Neural progenitor cell (in vitro differentiated cells): Measurements from ENCODE around the gene THRSP. TPM values are rescaled to one million over a fixed set of nuclear protein-coding genes. Genes with fewer than 3 reads are reported as not detected.
"Not testable (repeated sequence)": the region's sequence is repeated elsewhere in the genome, so short reads cannot be mapped to it uniquely, and the experiment has no call there.

Experiments used
- DNase-seq: peaks from one replicate; pipeline ENCODE4 v3.0.0-alpha.2; 2016; ENCODE audit warnings: low spot score
- H2AFZ ChIP-seq: fragments of 200-600 bp; sonication (generic); replicated peaks from 2 replicates; pipeline ENCODE4 v1.6.1; 2016; ENCODE audit warnings: antibody characterized with exemption
- H3F3A ChIP-seq: fragments of 200-600 bp; sonication (generic); 2 replicates; pipeline ENCODE4 v1.6.1; 2016; ENCODE audit warnings: antibody characterized with exemption, low read depth
- H3K27ac ChIP-seq: fragments of 200-600 bp; sonication (generic); 2 replicates; pipeline ENCODE4 v1.5.1; 2016; ENCODE audit warnings: mild to moderate bottlenecking
- H3K27me3 ChIP-seq: fragments of 200-600 bp; sonication (generic); 2 replicates; pipeline ENCODE4 v1.6.1; 2016; ENCODE audit warnings: mild to moderate bottlenecking, moderate library complexity
- H3K36me3 ChIP-seq: fragments of 200-600 bp; sonication (generic); 2 replicates; pipeline ENCODE4 v1.5.1; 2016
- H3K4me1 ChIP-seq: fragments of 200-600 bp; sonication (generic); 2 replicates; pipeline ENCODE4 v1.6.1; 2016; ENCODE audit warnings: mixed run types
- H3K4me2 ChIP-seq: fragments of 200-600 bp; sonication (generic); 2 replicates; pipeline ENCODE4 v1.6.1; 2016
- H3K4me3 ChIP-seq: fragments of 200-600 bp; sonication (generic); 2 replicates; pipeline ENCODE4 v1.5.1; 2016
- H3K79me2 ChIP-seq: fragments of 200-600 bp; sonication (generic); 2 replicates; pipeline ENCODE4 v1.6.1; 2016; ENCODE audit warnings: low read depth
- H3K9ac ChIP-seq: fragments of 200-600 bp; sonication (generic); 2 replicates; pipeline ENCODE4 v1.6.1; 2016
- H3K9me3 ChIP-seq: fragments of 200-600 bp; sonication (generic); 2 replicates; pipeline ENCODE4 v1.5.1; 2016; ENCODE audit warnings: low read depth
- H4K20me1 ChIP-seq: fragments of 200-600 bp; sonication (generic); 2 replicates; pipeline ENCODE4 v1.6.1; 2016; ENCODE audit warnings: low read depth
- H3K27ac Mint-ChIP-seq: 3 replicates; pipeline ENCODE4 v1.8.0; 2021; ENCODE audit warnings: mixed read lengths
- H3K27me3 Mint-ChIP-seq: 2 replicates; pipeline ENCODE4 v1.8.0; 2022; ENCODE audit warnings: low read depth, mild to moderate bottlenecking, inconsistent platforms, moderate library complexity, mixed read lengths; ENCODE audit not compliant: insufficient read depth
- H3K36me3 Mint-ChIP-seq: 3 replicates; pipeline ENCODE4 v1.8.0; 2021; ENCODE audit warnings: mixed read lengths
- H3K4me1 Mint-ChIP-seq: 3 replicates; pipeline ENCODE4 v1.8.0; 2021; ENCODE audit warnings: mixed read lengths
- H3K4me3 Mint-ChIP-seq: 3 replicates; pipeline ENCODE4 v1.8.0; 2021; ENCODE audit warnings: mild to moderate bottlenecking, moderate library complexity, mixed read lengths
- H3K9me3 Mint-ChIP-seq: 3 replicates; pipeline ENCODE4 v1.8.0; 2020; ENCODE audit warnings: mixed read lengths
- EZH2 ChIP-seq: fragments of 200-600 bp; sonication (generic); IDR thresholded peaks from 2 replicates; pipeline ENCODE4 v1.6.1; 2017; ENCODE audit warnings: antibody characterized with exemption, mild to moderate bottlenecking, moderate library complexity
- EZH2phosphoT487 ChIP-seq: fragments of 200-600 bp; sonication (generic); IDR thresholded peaks from 2 replicates; pipeline ENCODE4 v1.6.1; 2017; ENCODE audit warnings: antibody characterized with exemption
- total RNA-seq: library from RNA; depleted of rRNA; stranded (reverse); fragments of >200 nt; gene quantifications from 2 replicates; pipeline ENCODE4 v1.2.3, GENCODE V29; 2015; ENCODE audit warnings: low replicate concordance
- TF ChIP-seq, protein P1 (sequence below): fragments of 200-600 bp; sonication (generic); IDR thresholded peaks from 2 replicates; pipeline ENCODE4 v1.5.1; 2017; ENCODE audit warnings: antibody characterized with exemption, mild to moderate bottlenecking

The THRSP gene
- total RNA-seq, 1 donor from 2014 or later = not detected

- no peak for DNase-seq
- Histone ChIP-seq H2AFZ (peak overlapping the region; percentile 63), H3K9me3 (no peaks in the 10 kb centered on the region), H4K20me1 (no peaks in the 10 kb centered on the region), H3K79me2 (no peaks in the 10 kb centered on the region), H3K9ac (no peak overlapping the region), H3K27ac (no peak overlapping the region), H3K4me1 (peaks cover 4% of the 10 kb centered on the region), H3K36me3 (no peaks in the 10 kb centered on the region), H3K4me3 (no peak overlapping the region), H3K27me3 (peaks cover 5% of the 10 kb centered on the region), H3F3A (no peaks in the 10 kb centered on the region), H3K4me2 (no peak overlapping the region)
- peaks cover 2% of the 10 kb centered on the region for H3K36me3 Mint-ChIP-seq
- peaks cover 5% of the 10 kb centered on the region for H3K27me3 Mint-ChIP-seq
- no peaks in the 10 kb centered on the region for H3K9me3 Mint-ChIP-seq
- TF ChIP-seq, protein P1, sequence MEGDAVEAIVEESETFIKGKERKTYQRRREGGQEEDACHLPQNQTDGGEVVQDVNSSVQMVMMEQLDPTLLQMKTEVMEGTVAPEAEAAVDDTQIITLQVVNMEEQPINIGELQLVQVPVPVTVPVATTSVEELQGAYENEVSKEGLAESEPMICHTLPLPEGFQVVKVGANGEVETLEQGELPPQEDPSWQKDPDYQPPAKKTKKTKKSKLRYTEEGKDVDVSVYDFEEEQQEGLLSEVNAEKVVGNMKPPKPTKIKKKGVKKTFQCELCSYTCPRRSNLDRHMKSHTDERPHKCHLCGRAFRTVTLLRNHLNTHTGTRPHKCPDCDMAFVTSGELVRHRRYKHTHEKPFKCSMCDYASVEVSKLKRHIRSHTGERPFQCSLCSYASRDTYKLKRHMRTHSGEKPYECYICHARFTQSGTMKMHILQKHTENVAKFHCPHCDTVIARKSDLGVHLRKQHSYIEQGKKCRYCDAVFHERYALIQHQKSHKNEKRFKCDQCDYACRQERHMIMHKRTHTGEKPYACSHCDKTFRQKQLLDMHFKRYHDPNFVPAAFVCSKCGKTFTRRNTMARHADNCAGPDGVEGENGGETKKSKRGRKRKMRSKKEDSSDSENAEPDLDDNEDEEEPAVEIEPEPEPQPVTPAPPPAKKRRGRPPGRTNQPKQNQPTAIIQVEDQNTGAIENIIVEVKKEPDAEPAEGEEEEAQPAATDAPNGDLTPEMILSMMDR = no peak
- TF ChIP-seq EZH2phosphoT487 = no peak
- no peak for TF ChIP-seq EZH2
- peaks cover 15% of the 10 kb centered on the region for H3K4me1 Mint-ChIP-seq
- H3K27ac Mint-ChIP-seq = peak overlapping the region; percentile 42
- H3K4me3 Mint-ChIP-seq = no peak overlapping the region
These were observed 22.8 kb upstream of the THRSP start for GRCh38 chr11:78040691-78041379.

- H3K27ac Mint-ChIP-seq = peak overlapping the region; percentile 81
- not testable (repeated sequence) for H3K36me3 Mint-ChIP-seq, H3K4me2 ChIP-seq, H3K79me2 ChIP-seq, H3K36me3 ChIP-seq, H3K27me3 Mint-ChIP-seq, H3K9ac ChIP-seq, H3K4me1 ChIP-seq, H3K9me3 ChIP-seq, H3K4me3 ChIP-seq, H3K27ac ChIP-seq, H3K9me3 Mint-ChIP-seq, H3F3A ChIP-seq, H3K27me3 ChIP-seq, H3K4me3 Mint-ChIP-seq, DNase-seq, H4K20me1 ChIP-seq
- H3K4me1 Mint-ChIP-seq = peaks cover 18% of the 10 kb centered on the region
- peak overlapping the region; percentile 63 for H2AFZ ChIP-seq
These were observed 22.3 kb upstream of the THRSP start for GRCh38 chr11:78041380-78041719.

- Histone ChIP-seq H2AFZ (peak overlapping the region; percentile 63), H3F3A (no peaks in the 10 kb centered on the region), H3K4me2 (no peak overlapping the region), H3K36me3 (no peaks in the 10 kb centered on the region), H3K79me2 (no peaks in the 10 kb centered on the region), H3K27me3 (peaks cover 5% of the 10 kb centered on the region), H4K20me1 (no peaks in the 10 kb centered on the region), H3K27ac (no peak overlapping the region), H3K4me3 (no peak overlapping the region), H3K9me3 (no peaks in the 10 kb centered on the region), H3K9ac (no peak overlapping the region), H3K4me1 (peaks cover 4% of the 10 kb centered on the region)
- Mint-ChIP-seq H3K27me3 (peaks cover 5% of the 10 kb centered on the region), H3K4me3 (no peak overlapping the region), H3K4me1 (peaks cover 21% of the 10 kb centered on the region), H3K9me3 (no peaks in the 10 kb centered on the region), H3K36me3 (peaks cover 2% of the 10 kb centered on the region), H3K27ac (peak overlapping the region; percentile 81)
- TF ChIP-seq EZH2phosphoT487 = no peak
- TF ChIP-seq EZH2 = no peak
- TF ChIP-seq, protein P1 = no peak
- DNase-seq = no peak
These were observed 21.7 kb upstream of the THRSP start for GRCh38 chr11:78041843-78042440.

DNA sequence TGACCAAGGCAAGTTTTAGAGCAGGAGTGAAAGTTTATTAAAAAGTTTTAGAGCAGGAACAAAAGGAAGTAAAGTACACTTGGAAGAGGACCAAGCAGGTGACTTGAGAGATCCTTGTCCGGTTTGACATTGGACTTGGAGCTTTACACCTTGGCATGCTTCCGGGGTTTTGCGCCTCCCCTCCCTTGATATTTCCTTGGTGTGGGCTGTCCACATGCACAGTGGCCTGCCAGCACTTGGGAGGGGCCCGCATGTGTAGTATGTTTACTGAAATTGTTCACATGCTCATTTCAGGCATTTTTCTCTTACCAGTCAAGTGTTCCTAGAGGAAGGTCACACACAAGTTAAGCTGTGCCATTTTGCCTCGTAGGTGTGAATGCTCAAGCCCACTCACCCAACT is 19.0 kb upstream of the THRSP start:
- no peak overlapping the region for H3K27ac Mint-ChIP-seq
- no peak overlapping the region for H3K9ac ChIP-seq
- H3K9me3 Mint-ChIP-seq = no peaks in the 10 kb centered on the region
- DNase-seq = no peak
- H2AFZ ChIP-seq = no peak overlapping the region
- peaks cover 2% of the 10 kb centered on the region for H3K36me3 Mint-ChIP-seq
- no peak overlapping the region for H3K4me3 ChIP-seq
- peaks cover 4% of the 10 kb centered on the region for H3K4me1 ChIP-seq
- no peaks in the 10 kb centered on the region for H3F3A ChIP-seq
- H3K4me1 Mint-ChIP-seq = peaks cover 25% of the 10 kb centered on the region
- H3K27ac ChIP-seq = no peak overlapping the region
- H4K20me1 ChIP-seq = no peaks in the 10 kb centered on the region
- no peaks in the 10 kb centered on the region for H3K9me3 ChIP-seq
- peaks cover 5% of the 10 kb centered on the region for H3K27me3 ChIP-seq
- H3K27me3 Mint-ChIP-seq = peaks cover 3% of the 10 kb centered on the region
- no peak overlapping the region for H3K4me3 Mint-ChIP-seq
- H3K4me2 ChIP-seq = no peak overlapping the region
- no peaks in the 10 kb centered on the region for H3K79me2 ChIP-seq
- no peaks in the 10 kb centered on the region for H3K36me3 ChIP-seq
- no peak for TF ChIP-seq EZH2phosphoT487
- TF ChIP-seq EZH2 = no peak
- TF ChIP-seq, protein P1 = no peak
